ENCODE measurements around the gene GHRHR. TPM values are rescaled to one million over a fixed set of nuclear protein-coding genes. Genes with fewer than 3 reads are reported as not detected.

GHRHR gene
- total and polyA plus RNA-seq, 9 of the 15 experiments (the other 6 are each of a cell fraction or from before 2014, with no cell fraction given), result not detected

- TF ChIP-seq ARID3B (CRISPR knock-in tag; IDR thresholded peaks at IDR 0.05; ENCODE audit: borderline replicate concordance), result no peak
- TF ChIP-seq RAD21 (CRISPR knock-in tag; conservative IDR thresholded peaks at IDR 0.05 in 1 of 2, IDR thresholded peaks at IDR 0.05 in 1 of 2), result peak; percentile 39 to 79; a peak in 3 of 4 replicates
- TF ChIP-seq STAG1 (CRISPR knock-in tag; IDR thresholded peaks at IDR 0.05; ENCODE audit: borderline replicate concordance), result peak; percentile 72; the same call in 1 of the 2 replicates
Measured at GRCh38 chr7:30977896-30978564, 14.3 kb downstream of the GHRHR start (continued).

- H3K4me2 ChIP-seq (ENCODE audit: insufficient read depth, low read length), result no peak overlapping the region
- ChIA-PET POLR2A (interaction anchor here (1.4 kb wide), 1 partner anchor 179 kb away, joined by 3 read pairs; no protein-coding TSS in a partner anchor), CTCF (ENCODE audit: low intra/inter-chr PET ratio) (interaction anchor here (1.1 to 2.0 kb wide), 2 partner anchors 178 to 233 kb away, joined by 3 to 11 read pairs; no protein-coding TSS in a partner anchor)
- no peak for DNase-seq (ENCODE audit: extremely low read depth in 1 of 4, low spot score in 3 of 4)
- no peak overlapping the region for H3K27ac ChIP-seq (ENCODE audit: extremely low read depth, low read depth, low read length)
- BruUV-seq (replicated peaks), result no TSS peak
- WGBS (ENCODE audit: insufficient coverage, low coverage, missing lambda C conversion rate), result 1% methylated on average over 11 of the region's 11 CpGs
- H4K20me1 ChIP-seq (replicated peaks; ENCODE audit: control insufficient read depth, insufficient read depth, low read length), result no peaks in the 10 kb centered on the region
- H3K79me2 ChIP-seq (ENCODE audit: control insufficient read depth, insufficient read depth, low read length), result no peaks in the 10 kb centered on the region
- peaks cover 3 to 10% of the 10 kb centered on the region in 2 experiments; a peak in 4 of 5 replicates for H3K4me1 ChIP-seq (replicated peaks in 1 of 2; ENCODE audit: control insufficient read depth in 2 of 2, insufficient read depth in 2 of 2, low read length in 2 of 2)
- H3K9me1 ChIP-seq (ENCODE audit: control insufficient read depth, insufficient read depth, low read length), result no peaks in the 10 kb centered on the region
- H3K9ac ChIP-seq (ENCODE audit: insufficient read depth in 1 of 2, low read depth in 2 of 2, low read length in 2 of 2), result no peak overlapping the region
- H3K27me3 ChIP-seq (ENCODE audit: control insufficient read depth in 2 of 2, insufficient read depth in 2 of 2, low read length in 2 of 2), result peaks cover 19 to 21% of the 10 kb centered on the region in 2 experiments
- no peak overlapping the region for H3K4me3 ChIP-seq
- no peaks in the 10 kb centered on the region for H3K36me3 ChIP-seq (ENCODE audit: control insufficient read depth, insufficient read depth, low read length)
- intact Hi-C loops (cut with micrococcal nuclease), result loop anchor here (10.0 kb wide), 1 partner anchor 84 kb away; no protein-coding TSS in a partner anchor
- H2AFZ ChIP-seq (ENCODE audit: low read depth, low read length), result no peak overlapping the region
- H3K9me3 ChIP-seq (replicated peaks; ENCODE audit: control insufficient read depth, insufficient read depth, low read depth, low read length), result no peaks in the 10 kb centered on the region
- ATAC-seq, result no peak
- no peak for FAIRE-seq
- in situ Hi-C loops (cut with MboI), result loop anchor here (5.0 kb wide), 2 partner anchors 177 to 237 kb away; no protein-coding TSS in a partner anchor
- TF ChIP-seq KAT8 (IDR thresholded peaks at IDR 0.05; ENCODE audit: low read depth) (no peak), PTBP1 (IDR thresholded peaks at IDR 0.05; ENCODE audit: low read depth, low read length) (no peak), HIVEP1 (CRISPR knock-in tag; IDR thresholded peaks at IDR 0.05) (no peak), IFI16 (CRISPR knock-in tag; IDR thresholded peaks at IDR 0.05) (no peak), POLR2B (IDR thresholded peaks at IDR 0.05; ENCODE audit: low read depth, partially characterized antibody) (no peak), MYBL2 (IDR thresholded peaks at IDR 0.05; ENCODE audit: low read depth) (no peak), MYBL2 (CRISPR knock-in tag; IDR thresholded peaks at IDR 0.05; ENCODE audit: borderline replicate concordance) (no peak), ZNF232 (CRISPR knock-in tag; IDR thresholded peaks at IDR 0.05) (no peak), ZNF140 (CRISPR knock-in tag; IDR thresholded peaks at IDR 0.05) (no peak), ZNF398 (CRISPR knock-in tag; IDR thresholded peaks at IDR 0.05) (no peak), JUN (IDR thresholded peaks at IDR 0.05; ENCODE audit: borderline replicate concordance, low read depth, low read length) (no peak), JUN (CRISPR knock-in tag; IDR thresholded peaks at IDR 0.05; ENCODE audit: borderline replicate concordance) (no peak), CHD1 (IDR thresholded peaks at IDR 0.05; ENCODE audit: low read length) (no peak), STAT5B (CRISPR knock-in tag; IDR thresholded peaks at IDR 0.05) (no peak)
Measured at GRCh38 chr7:30979027-30979426, 15.3 kb downstream of the GHRHR start.

All from K562 (cell line).